Peyer's patch (tissue), 4 donors: Measurements from ENCODE around the gene MILR1.
"Not testable (repeated sequence)": the region's sequence is repeated elsewhere in the genome, so short reads cannot be mapped to it uniquely, and the experiment has no call there.

Source experiments
- POLR2A ChIP-seq, 2 donors: fragments of 450-650 bp; IDR thresholded peaks; one replicate each; pipeline ENCODE4 v1.5.1; 2017; ENCODE audit warnings: antibody characterized with exemption in 2 of 2, mild to moderate bottlenecking in 2 of 2, moderate library complexity in 2 of 2
- TF ChIP-seq, protein P1 (sequence below), 6 experiments: fragments of 450-650 bp in 4 of 6; fragments of 200-600 bp in 2 of 6; sonication (generic) in 1 of 6; IDR thresholded peaks; one replicate each; pipeline ENCODE4 v1.5.1; 2017 to 2019; ENCODE audit warnings: antibody characterized with exemption in 6 of 6, mild to moderate bottlenecking in 3 of 6, moderate library complexity in 1 of 6

DNA sequence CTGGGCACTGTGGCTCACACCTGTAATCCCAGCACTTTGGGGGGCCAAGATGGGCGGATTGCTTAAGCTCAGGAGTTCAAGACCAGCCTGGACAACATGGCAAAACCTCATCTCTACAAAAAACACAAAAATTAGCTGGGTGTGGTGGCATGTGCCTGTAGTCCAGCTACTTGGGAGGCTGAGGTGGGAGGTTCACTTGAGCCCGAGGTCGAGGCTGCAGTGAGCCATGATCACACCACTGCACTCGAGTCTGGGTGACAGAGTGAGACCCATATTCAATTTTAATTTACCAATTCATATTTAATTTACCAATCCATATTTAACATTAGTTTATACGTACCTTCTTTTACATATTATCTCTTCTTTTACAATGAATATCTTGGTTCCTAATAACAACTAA lies 46.4 kb downstream of the MILR1 start:
- TF ChIP-seq, protein P1, sequence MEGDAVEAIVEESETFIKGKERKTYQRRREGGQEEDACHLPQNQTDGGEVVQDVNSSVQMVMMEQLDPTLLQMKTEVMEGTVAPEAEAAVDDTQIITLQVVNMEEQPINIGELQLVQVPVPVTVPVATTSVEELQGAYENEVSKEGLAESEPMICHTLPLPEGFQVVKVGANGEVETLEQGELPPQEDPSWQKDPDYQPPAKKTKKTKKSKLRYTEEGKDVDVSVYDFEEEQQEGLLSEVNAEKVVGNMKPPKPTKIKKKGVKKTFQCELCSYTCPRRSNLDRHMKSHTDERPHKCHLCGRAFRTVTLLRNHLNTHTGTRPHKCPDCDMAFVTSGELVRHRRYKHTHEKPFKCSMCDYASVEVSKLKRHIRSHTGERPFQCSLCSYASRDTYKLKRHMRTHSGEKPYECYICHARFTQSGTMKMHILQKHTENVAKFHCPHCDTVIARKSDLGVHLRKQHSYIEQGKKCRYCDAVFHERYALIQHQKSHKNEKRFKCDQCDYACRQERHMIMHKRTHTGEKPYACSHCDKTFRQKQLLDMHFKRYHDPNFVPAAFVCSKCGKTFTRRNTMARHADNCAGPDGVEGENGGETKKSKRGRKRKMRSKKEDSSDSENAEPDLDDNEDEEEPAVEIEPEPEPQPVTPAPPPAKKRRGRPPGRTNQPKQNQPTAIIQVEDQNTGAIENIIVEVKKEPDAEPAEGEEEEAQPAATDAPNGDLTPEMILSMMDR (IDR thresholded peaks at IDR 0.05), result not testable (repeated sequence)
- not testable (repeated sequence) for TF ChIP-seq POLR2A (IDR thresholded peaks at IDR 0.05)
